ENCODE data around the gene ST13.
"Not testable (repeated sequence)": the region's sequence is repeated elsewhere in the genome, so short reads cannot be mapped to it uniquely, and the experiment has no call there.

The ST13 gene

GRCh38 chr22:40838486-40838885, 18.0 kb downstream of the ST13 start:
- no peak overlapping the region for H3K4me3 ChIP-seq (ENCODE audit: low read depth, low read length)
- no peak for TF ChIP-seq CTCF (IDR thresholded peaks at IDR 0.05; ENCODE audit: low read depth, low read length)

- no peak for TF ChIP-seq CTCF (IDR thresholded peaks at IDR 0.05; ENCODE audit: low read depth, low read length)
- no peak overlapping the region for H3K4me3 ChIP-seq (ENCODE audit: low read depth, low read length)
Measured at GRCh38 chr22:40834619-40835018, 21.8 kb downstream of the ST13 start.

GRCh38 chr22:40829131-40829530, 27.3 kb downstream of the ST13 start:
- H3K4me3 ChIP-seq (ENCODE audit: low read depth, low read length): no peak overlapping the region
- TF ChIP-seq CTCF (IDR thresholded peaks at IDR 0.05; ENCODE audit: low read depth, low read length): no peak

- TF ChIP-seq CTCF (IDR thresholded peaks at IDR 0.05; ENCODE audit: low read depth, low read length): no peak
- no peak overlapping the region for H3K4me3 ChIP-seq (ENCODE audit: low read depth, low read length)
Measured at GRCh38 chr22:40826984-40827741, 29.3 kb downstream of the ST13 start.

GRCh38 chr22:40826292-40826691, 30.1 kb downstream of the ST13 start:
- H3K4me3 ChIP-seq (ENCODE audit: low read depth, low read length): not testable (repeated sequence)

GRCh38 chr22:40823426-40823825, 33.0 kb downstream of the ST13 start:
- no peak overlapping the region for H3K4me3 ChIP-seq (ENCODE audit: low read depth, low read length)
- no peak for TF ChIP-seq CTCF (IDR thresholded peaks at IDR 0.05; ENCODE audit: low read depth, low read length)

- peak overlapping the region; percentile 99 for H3K4me3 ChIP-seq (ENCODE audit: low read depth, low read length)
- TF ChIP-seq CTCF (IDR thresholded peaks at IDR 0.05; ENCODE audit: low read depth, low read length): 0 out of 2 replicates have a peak, but pooled peaks have one; percentile 5
Measured at GRCh38 chr22:40819599-40820140, 36.8 kb downstream of the ST13 start.
